GM23338 (cell line): Measurements from ENCODE around the gene DENND4C.

Source experiments
- CREB1 ChIP-seq: fragments of 250-450 bp; sonication (Bioruptor Pico); IDR thresholded peaks from 2 replicates; pipeline ENCODE4 v1.5.0; 2020; ENCODE audit warnings: low read depth, mild to moderate bottlenecking, moderate library complexity
- EZH2 ChIP-seq: fragments of 200-600 bp; sonication (generic); IDR thresholded peaks from one replicate; pipeline ENCODE4 v1.8.0; 2017; ENCODE audit warnings: antibody characterized with exemption, mild to moderate bottlenecking, low read depth; ENCODE audit not compliant: unreplicated experiment
- EZH2phosphoT487 ChIP-seq: fragments of 200-600 bp; sonication (generic); IDR thresholded peaks from one replicate; pipeline ENCODE4 v1.8.1; 2018; ENCODE audit warnings: antibody characterized with exemption; ENCODE audit not compliant: unreplicated experiment
- JUNB ChIP-seq: IDR thresholded peaks from one replicate; pipeline ENCODE4 v1.6.1; 2016; ENCODE audit warnings: antibody characterized with exemption; ENCODE audit not compliant: unreplicated experiment
- NANOG ChIP-seq: IDR thresholded peaks from 2 replicates; pipeline ENCODE4 v1.6.1; 2016; ENCODE audit warnings: antibody characterized with exemption, borderline replicate concordance
- POLR2AphosphoS5 ChIP-seq: IDR thresholded peaks from 2 replicates; pipeline ENCODE4 v1.6.1; 2016; ENCODE audit warnings: antibody characterized with exemption, low read depth
- STAT1 ChIP-seq: IDR thresholded peaks from one replicate; pipeline ENCODE4 v1.6.1; 2016; ENCODE audit warnings: antibody characterized with exemption; ENCODE audit not compliant: unreplicated experiment
- ZNF114 ChIP-seq: fragments of 250-450 bp; sonication (Bioruptor Pico); IDR thresholded peaks from 2 replicates; pipeline ENCODE4 v1.5.0; 2020; ENCODE audit warnings: mild to moderate bottlenecking, moderate library complexity
- ZNF331 ChIP-seq: fragments of 250-450 bp; sonication (Bioruptor Pico); IDR thresholded peaks from 2 replicates; pipeline ENCODE4 v1.5.0; 2020; ENCODE audit warnings: low read depth, mild to moderate bottlenecking, moderate library complexity
- TF ChIP-seq, protein P1 (sequence below), 2 experiments: fragments of 200-600 bp in 1 of 2; sonication (generic) in 1 of 2; conservative IDR thresholded peaks; 2 replicates each; pipeline versions ENCODE4 v1.5.1 to v1.6.1; 2016 to 2017; ENCODE audit warnings: antibody characterized with exemption in 2 of 2, low read depth in 2 of 2, mild to moderate bottlenecking in 2 of 2, moderate library complexity in 1 of 2
- TF ChIP-seq, protein P2 (sequence below): IDR thresholded peaks from one replicate; pipeline ENCODE4 v1.6.1; 2018; ENCODE audit warnings: antibody characterized with exemption; ENCODE audit not compliant: unreplicated experiment
- TF ChIP-seq, protein P3 (sequence below): fragments of 250-450 bp; sonication (Bioruptor Pico); IDR thresholded peaks from 2 replicates; pipeline ENCODE4 v1.5.0; 2020; ENCODE audit warnings: mild to moderate bottlenecking, moderate library complexity
- TF ChIP-seq, protein P4 (sequence below): IDR thresholded peaks from 2 replicates; pipeline ENCODE4 v1.6.1; 2016; ENCODE audit warnings: antibody characterized with exemption

DNA sequence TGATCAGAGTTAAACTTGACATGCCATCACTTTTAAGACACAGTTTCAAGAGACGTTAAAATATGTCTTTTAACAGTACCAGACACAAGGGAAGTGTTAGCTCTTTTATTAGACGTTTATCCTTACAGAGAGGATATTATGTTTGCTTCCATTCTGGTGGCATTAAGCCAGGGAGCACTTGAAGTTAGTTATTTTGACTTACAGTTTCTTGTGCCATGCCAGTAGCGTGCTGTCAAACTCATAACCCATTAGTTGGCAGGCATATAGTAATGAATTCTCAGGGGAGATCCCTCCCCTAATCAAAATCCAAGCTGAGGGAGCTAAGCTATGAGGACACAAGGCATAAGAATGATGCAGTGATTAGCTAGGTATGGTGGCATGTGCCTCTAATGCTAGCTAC, 83.1 kb downstream of the DENND4C start:
- TF ChIP-seq EZH2 (no peak), EZH2phosphoT487 (no peak), ZNF331 (CRISPR knock-in tag) (no peak), POLR2AphosphoS5 (no peak), JUNB (no peak), NANOG (no peak), CREB1 (no peak), ZNF114 (CRISPR knock-in tag) (no peak), STAT1 (no peak)
- TF ChIP-seq, protein P1, sequence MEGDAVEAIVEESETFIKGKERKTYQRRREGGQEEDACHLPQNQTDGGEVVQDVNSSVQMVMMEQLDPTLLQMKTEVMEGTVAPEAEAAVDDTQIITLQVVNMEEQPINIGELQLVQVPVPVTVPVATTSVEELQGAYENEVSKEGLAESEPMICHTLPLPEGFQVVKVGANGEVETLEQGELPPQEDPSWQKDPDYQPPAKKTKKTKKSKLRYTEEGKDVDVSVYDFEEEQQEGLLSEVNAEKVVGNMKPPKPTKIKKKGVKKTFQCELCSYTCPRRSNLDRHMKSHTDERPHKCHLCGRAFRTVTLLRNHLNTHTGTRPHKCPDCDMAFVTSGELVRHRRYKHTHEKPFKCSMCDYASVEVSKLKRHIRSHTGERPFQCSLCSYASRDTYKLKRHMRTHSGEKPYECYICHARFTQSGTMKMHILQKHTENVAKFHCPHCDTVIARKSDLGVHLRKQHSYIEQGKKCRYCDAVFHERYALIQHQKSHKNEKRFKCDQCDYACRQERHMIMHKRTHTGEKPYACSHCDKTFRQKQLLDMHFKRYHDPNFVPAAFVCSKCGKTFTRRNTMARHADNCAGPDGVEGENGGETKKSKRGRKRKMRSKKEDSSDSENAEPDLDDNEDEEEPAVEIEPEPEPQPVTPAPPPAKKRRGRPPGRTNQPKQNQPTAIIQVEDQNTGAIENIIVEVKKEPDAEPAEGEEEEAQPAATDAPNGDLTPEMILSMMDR (conservative IDR thresholded peaks at IDR 0.05; ENCODE audit: low read depth in 2 of 2), result no peak
- TF ChIP-seq, protein P2, sequence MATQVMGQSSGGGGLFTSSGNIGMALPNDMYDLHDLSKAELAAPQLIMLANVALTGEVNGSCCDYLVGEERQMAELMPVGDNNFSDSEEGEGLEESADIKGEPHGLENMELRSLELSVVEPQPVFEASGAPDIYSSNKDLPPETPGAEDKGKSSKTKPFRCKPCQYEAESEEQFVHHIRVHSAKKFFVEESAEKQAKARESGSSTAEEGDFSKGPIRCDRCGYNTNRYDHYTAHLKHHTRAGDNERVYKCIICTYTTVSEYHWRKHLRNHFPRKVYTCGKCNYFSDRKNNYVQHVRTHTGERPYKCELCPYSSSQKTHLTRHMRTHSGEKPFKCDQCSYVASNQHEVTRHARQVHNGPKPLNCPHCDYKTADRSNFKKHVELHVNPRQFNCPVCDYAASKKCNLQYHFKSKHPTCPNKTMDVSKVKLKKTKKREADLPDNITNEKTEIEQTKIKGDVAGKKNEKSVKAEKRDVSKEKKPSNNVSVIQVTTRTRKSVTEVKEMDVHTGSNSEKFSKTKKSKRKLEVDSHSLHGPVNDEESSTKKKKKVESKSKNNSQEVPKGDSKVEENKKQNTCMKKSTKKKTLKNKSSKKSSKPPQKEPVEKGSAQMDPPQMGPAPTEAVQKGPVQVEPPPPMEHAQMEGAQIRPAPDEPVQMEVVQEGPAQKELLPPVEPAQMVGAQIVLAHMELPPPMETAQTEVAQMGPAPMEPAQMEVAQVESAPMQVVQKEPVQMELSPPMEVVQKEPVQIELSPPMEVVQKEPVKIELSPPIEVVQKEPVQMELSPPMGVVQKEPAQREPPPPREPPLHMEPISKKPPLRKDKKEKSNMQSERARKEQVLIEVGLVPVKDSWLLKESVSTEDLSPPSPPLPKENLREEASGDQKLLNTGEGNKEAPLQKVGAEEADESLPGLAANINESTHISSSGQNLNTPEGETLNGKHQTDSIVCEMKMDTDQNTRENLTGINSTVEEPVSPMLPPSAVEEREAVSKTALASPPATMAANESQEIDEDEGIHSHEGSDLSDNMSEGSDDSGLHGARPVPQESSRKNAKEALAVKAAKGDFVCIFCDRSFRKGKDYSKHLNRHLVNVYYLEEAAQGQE, result no peak
- TF ChIP-seq, protein P3, sequence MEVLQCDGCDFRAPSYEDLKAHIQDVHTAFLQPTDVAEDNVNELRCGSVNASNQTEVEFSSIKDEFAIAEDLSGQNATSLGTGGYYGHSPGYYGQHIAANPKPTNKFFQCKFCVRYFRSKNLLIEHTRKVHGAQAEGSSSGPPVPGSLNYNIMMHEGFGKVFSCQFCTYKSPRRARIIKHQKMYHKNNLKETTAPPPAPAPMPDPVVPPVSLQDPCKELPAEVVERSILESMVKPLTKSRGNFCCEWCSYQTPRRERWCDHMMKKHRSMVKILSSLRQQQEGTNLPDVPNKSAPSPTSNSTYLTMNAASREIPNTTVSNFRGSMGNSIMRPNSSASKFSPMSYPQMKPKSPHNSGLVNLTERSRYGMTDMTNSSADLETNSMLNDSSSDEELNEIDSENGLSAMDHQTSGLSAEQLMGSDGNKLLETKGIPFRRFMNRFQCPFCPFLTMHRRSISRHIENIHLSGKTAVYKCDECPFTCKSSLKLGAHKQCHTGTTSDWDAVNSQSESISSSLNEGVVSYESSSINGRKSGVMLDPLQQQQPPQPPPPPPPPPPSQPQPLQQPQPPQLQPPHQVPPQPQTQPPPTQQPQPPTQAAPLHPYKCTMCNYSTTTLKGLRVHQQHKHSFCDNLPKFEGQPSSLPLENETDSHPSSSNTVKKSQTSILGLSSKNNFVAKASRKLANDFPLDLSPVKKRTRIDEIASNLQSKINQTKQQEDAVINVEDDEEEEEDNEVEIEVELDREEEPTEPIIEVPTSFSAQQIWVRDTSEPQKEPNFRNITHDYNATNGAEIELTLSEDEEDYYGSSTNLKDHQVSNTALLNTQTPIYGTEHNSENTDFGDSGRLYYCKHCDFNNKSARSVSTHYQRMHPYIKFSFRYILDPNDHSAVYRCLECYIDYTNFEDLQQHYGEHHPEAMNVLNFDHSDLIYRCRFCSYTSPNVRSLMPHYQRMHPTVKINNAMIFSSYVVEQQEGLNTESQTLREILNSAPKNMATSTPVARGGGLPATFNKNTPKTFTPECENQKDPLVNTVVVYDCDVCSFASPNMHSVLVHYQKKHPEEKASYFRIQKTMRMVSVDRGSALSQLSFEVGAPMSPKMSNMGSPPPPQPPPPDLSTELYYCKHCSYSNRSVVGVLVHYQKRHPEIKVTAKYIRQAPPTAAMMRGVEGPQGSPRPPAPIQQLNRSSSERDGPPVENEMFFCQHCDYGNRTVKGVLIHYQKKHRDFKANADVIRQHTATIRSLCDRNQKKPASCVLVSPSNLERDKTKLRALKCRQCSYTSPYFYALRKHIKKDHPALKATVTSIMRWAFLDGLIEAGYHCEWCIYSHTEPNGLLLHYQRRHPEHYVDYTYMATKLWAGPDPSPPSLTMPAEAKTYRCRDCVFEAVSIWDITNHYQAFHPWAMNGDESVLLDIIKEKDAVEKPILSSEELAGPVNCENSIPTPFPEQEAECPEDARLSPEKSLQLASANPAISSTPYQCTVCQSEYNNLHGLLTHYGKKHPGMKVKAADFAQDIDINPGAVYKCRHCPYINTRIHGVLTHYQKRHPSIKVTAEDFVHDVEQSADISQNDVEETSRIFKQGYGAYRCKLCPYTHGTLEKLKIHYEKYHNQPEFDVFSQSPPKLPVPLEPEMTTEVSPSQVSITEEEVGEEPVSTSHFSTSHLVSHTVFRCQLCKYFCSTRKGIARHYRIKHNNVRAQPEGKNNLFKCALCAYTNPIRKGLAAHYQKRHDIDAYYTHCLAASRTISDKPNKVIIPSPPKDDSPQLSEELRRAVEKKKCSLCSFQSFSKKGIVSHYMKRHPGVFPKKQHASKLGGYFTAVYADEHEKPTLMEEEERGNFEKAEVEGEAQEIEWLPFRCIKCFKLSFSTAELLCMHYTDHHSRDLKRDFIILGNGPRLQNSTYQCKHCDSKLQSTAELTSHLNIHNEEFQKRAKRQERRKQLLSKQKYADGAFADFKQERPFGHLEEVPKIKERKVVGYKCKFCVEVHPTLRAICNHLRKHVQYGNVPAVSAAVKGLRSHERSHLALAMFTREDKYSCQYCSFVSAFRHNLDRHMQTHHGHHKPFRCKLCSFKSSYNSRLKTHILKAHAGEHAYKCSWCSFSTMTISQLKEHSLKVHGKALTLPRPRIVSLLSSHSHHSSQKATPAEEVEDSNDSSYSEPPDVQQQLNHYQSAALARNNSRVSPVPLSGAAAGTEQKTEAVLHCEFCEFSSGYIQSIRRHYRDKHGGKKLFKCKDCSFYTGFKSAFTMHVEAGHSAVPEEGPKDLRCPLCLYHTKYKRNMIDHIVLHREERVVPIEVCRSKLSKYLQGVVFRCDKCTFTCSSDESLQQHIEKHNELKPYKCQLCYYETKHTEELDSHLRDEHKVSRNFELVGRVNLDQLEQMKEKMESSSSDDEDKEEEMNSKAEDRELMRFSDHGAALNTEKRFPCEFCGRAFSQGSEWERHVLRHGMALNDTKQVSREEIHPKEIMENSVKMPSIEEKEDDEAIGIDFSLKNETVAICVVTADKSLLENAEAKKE (CRISPR knock-in tag), result no peak
- TF ChIP-seq, protein P4, sequence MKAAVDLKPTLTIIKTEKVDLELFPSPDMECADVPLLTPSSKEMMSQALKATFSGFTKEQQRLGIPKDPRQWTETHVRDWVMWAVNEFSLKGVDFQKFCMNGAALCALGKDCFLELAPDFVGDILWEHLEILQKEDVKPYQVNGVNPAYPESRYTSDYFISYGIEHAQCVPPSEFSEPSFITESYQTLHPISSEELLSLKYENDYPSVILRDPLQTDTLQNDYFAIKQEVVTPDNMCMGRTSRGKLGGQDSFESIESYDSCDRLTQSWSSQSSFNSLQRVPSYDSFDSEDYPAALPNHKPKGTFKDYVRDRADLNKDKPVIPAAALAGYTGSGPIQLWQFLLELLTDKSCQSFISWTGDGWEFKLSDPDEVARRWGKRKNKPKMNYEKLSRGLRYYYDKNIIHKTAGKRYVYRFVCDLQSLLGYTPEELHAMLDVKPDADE, result no peak
